Measurements from ENCODE around the gene ARPC5L.
"Not testable (repeated sequence)": the region's sequence is repeated elsewhere in the genome, so short reads cannot be mapped to it uniquely, and the experiment has no call there.

ARPC5L gene

DNA sequence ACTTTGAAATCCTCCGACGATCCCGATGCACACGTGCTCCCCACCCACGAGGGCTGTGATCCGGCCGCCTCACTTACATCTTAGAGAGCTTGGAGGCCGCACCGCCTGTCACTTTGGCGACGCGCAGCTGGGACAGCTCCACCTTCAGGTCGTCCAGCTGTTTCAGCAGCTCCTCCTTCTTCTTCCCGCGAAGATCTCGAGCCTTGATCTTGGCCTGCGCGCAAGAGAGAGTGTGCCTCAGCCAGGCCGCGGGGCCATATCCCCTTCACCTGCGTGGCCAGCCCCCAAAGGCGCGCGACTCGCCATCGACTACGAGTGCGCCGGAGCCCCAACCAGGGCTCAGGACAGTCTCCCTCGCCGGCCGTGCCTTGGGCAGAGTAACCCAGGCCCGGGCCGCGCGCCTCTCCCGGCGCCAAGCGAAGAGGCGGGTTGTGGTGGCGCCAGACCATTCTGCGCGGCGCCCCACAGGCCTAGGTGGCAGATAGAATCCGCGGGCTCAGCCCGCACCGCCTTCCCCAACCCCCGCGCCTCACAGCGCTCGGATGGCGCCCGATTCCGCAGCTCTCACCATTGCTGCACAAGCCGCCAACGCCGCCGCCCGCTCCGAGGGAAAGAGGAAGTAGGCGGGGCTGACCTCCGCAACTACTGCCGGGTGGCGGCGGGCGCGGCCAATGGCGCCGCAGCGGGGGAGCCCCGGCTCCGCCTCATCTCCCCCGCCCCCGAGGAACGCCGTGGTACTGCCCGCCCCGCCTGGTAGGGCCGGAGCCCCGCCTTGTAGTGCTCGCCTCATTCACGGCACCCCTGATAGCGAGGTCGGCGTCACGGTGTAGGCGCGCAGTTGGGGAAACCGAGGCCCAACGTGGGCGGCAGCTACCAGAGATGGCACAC lies at the start of gene ARPC5L, which contains the start of gene RPL35:
ARPC5L (plus strand) TSS at position 789 of the 888 bp plus-strand sequence. CDS start 7,161 bp downstream, outside the sequence.
RPL35 (minus strand) TSS at position 616 of the 888 bp plus-strand sequence; CDS start at position 571, 45 bp downstream.
- peak; percentile 93 to 96 for DNase-seq

GRCh38 chr9:124812441-124812876 lies 49.5 kb upstream of the ARPC5L start:
- DNase-seq, result no peak

GRCh38 chr9:124813041-124813440 lies 48.9 kb upstream of the ARPC5L start:
- DNase-seq, result no peak

DNA sequence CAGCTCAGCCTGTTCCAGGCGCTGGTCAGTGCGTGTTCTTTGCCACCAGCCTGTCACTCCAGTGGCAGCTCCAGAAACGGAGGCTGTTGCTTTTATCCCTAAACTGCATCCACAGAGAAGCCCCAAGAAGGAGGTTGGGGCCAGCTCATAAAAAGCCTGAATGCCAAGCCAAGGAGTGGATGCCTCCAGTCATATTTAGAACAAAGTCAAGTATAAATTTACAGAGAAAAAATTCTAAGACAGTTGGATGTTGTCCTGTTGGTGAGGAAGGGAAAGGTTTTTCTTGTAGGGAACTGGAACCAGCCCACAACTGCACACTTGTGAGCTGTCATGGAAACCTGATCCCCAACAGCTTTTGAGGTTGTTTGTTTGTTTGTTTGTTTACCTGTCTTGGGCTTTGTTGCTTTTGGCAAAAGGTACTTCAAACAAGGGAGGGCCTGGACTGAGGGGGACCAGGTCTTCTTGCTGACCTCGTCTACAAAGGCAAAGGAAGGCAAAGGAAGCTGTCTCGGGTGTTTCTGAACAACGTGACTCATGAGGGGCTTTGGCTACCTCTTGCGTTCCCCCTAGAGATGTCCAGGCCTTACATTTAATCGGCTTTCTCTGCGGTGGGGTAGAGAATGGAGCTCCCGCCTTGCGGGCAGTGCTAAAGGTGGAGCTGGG lies 48.3 kb upstream of the ARPC5L start:
- DNase-seq, result no peak

- no peak for DNase-seq
Observed at GRCh38 chr9:124814164-124814535, 47.8 kb upstream of the ARPC5L start.

- no peak for DNase-seq
Observed at GRCh38 chr9:124815601-124816000, 46.3 kb upstream of the ARPC5L start.

DNA sequence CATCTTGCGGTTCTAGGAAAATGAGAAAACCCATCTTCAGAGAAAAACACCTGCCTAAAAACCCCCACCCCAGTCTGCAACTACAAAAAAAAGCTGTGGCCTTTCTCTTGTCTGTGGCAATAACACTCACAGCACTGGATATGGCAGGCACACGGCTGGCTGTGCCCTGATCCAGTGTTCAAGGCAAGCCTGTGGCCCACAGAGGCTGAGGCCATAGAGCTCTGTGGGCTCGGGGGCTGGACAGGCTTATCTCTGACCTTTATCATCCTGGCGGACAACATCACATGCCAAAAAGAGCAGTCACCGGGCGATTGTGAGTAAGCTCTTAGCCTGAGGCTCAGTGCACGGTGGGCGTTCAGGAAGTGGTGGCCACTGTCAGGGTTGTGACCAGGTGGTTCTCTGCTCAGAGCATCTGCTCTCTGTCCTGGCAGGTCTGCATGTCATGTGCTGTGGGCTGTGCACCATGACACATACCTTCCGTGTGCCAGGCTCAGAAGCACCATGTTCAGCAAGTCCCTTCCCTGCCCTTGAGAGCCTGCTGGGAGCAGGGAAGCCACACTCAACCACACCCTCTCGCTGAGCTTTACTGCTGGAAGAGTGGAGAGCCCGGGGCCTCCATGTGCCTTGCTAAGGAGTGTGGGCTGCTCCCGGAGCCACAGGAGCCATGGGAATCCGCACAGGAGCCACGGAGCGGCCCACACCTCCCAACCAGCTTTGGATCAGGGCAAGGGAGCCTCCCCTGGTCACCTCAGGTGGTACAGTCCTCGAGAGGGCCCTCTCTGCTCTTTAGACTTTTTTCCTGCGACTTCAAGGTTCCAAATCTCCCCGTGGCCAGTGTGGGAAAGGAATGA lies 43.3 kb upstream of the ARPC5L start:
- DNase-seq, result no peak

- no peak for DNase-seq
Observed at GRCh38 chr9:124820698-124821623, 41.0 kb upstream of the ARPC5L start.

GRCh38 chr9:124828489-124829333 lies 33.2 kb upstream of the ARPC5L start:
- DNase-seq, result no peak

DNA sequence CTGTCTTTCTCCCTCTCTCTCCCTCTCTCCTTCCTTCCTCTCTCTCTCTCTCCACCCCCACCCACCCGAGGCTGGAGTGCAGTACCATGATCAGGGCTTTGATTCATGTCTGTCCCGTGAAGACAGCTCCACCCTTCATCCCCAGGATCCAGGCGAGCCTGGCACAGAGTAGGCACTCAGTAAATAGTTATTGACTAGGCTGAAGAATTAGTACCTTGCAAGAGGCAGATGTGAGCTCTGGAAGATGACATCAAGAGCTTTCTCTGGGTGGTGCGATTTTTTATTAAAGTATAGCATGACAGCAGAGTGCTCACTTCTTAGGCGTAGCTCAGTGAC lies 32.6 kb upstream of the ARPC5L start:
- DNase-seq, result no peak

GRCh38 chr9:124830593-124830992 lies 31.3 kb upstream of the ARPC5L start:
- DNase-seq, result no peak

GRCh38 chr9:124831642-124832364 lies 30.1 kb upstream of the ARPC5L start:
- no peak for DNase-seq

GRCh38 chr9:124834591-124834990 lies 27.3 kb upstream of the ARPC5L start:
- no peak for DNase-seq

DNA sequence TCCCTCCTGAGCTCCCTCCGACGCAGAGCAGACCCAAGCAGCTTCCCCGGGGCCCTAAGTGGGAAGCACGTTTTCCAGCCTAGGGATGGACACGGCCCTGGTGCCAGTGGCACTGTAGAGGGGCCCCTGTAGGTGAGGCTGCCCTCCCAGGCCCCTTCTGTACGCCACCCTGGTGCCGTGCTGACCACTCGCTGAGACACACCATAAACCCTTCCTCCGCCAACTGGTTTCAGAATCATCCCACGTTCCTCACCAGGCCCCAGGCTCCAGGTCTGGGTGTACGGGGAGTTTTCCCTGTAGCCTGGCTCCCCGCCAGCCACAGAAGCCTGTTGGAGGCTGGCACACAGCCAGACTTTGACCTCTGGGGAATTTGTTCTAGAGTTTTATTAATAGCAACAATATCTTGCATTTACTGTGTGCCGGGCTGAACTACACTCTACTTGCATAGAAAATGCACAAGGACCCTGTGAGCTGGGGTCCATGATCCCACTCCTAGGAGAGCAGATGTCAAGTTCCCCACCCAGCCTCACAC lies 26.8 kb upstream of the ARPC5L start:
- no peak for DNase-seq

DNA sequence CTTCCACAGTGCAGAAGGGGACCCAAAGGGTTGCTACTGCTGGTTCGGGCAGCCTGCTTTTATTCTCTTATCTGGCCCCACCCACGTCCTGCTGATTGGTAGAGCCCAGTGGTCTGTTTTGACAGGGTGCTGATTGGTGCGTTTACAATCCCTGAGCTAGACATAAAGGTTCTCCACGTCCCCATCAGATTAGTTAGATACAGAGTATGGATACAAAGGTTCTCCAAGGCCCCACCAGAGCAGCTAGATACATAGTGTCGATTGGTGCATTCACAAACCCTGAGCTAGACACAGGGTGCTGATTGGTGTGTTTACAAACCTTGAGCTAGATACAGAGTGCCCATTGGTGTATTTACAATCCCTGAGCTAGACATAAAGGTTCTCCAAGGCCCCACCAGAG lies 23.8 kb upstream of the ARPC5L start:
- DNase-seq, result not testable (repeated sequence)

DNA sequence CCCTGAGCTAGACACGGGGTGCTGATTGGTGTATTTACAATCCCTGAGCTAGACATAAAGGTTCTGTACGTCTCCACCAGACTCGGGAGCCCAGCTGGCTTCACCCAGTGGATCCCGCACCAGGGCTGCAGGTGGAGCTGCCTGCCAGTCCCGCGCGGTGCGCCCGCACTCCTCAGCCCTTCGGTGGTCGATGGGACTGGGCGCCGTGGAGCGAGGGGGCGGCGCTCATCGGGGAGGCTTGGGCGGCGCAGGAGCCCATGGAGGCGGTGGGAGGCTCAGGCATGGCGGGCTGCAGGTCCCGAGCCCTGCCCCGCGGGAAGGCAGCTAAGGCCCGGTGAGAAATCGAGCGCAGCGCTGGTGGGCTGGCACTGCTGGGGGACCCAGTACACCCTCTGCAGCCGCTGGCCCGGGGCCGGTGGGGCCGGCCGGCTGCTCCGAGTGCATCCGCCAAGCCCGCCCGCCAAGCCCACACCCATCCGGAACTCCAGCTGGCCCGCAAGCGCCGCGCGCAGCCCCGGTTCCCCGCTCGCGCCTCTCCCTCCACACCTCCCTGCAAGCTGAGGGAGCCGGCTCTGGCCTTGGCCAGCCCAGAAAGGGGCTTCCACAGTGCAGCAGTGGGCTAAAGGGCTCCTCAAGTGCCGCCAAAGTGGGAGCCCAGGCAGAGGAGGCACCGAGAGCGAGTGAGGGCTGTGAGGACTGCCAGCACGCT lies 23.2 kb upstream of the ARPC5L start:
- not testable (repeated sequence) for DNase-seq

- no peak for DNase-seq
Observed at GRCh38 chr9:124839612-124840299, 22.2 kb upstream of the ARPC5L start.

DNA sequence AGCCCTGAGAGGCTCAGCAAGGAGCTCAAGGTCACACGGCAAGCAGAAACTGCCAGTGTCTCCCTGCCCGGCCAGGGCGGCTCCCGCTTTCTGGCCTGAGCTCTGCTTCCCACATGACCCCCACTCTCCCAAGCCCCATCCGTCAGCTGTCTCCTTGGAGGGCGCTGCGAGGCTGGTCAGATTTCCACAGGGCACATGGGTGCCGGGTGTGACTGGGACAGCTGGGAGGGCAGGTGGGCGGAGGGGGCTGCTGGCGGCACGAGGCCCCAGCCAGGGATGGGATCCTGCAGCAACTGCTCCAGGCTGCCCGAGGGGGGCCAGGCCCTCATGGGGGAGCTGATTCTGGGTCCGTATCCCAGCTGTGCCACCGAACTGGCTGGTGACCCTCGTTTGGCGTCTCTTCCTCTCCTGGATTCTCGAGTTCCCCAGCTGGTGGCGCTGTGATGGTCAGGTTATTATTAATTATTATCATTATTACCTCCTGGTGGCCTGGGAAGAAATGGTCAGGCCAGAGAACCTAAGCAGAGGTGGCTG lies 21.6 kb upstream of the ARPC5L start:
- no peak for DNase-seq

Measured in CD4-positive, alpha-beta T cell treated with Interleukin-4 for 1 hour (primary cell).